Measurements from ENCODE around the gene SEC14L2. TPM values are rescaled to one million over a fixed set of nuclear protein-coding genes. Genes with fewer than 3 reads are reported as not detected.

Gene SEC14L2
- total RNA-seq, 1 experiment from 2014 or later = 8.2 TPM

DNA sequence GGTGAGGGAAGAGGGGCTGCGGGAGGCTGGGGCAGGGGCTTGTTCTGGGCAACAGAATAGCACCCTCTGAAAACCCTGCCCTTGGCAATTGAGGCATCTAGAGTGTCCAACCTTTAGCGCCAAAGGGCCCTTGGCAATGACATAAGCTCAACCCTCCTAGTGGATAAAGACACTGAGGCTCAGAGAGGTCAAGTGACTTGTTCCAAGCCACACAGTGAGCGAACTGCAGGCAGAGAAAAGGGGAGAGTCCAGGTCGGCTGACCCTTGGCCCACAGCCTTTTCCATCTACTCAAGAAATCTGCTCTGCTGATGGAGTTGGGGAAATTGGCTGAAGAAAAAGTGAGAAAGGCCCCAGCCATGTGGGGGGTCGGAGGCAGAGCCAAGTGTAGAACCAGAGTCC is 2.9 kb downstream of the SEC14L2 start:
- no peak overlapping the region for H2BK20ac ChIP-seq (ENCODE audit: low read depth, low read length, poor library complexity, severe bottlenecking)
- H2AK5ac ChIP-seq (ENCODE audit: insufficient read length, low read length) = no peak overlapping the region
- Mint-ChIP-seq H3K4me1 (peaks cover 29 to 31% of the 10 kb centered on the region in 2 experiments), H3K4me3 (no peak overlapping the region), H3K27me3 (ENCODE audit: low read depth) (peaks cover 43% of the 10 kb centered on the region), H3K27ac (no peak overlapping the region), H3K36me3 (ENCODE audit: insufficient read depth in 1 of 3, low read depth in 3 of 3) (peaks cover 0 to 10% (median 3%) of the 10 kb centered on the region in 3 experiments; a peak in 3 of 7 replicates), H3K9me3 (no peaks in the 10 kb centered on the region; a peak in 1 of 5 replicates)
- H2BK120ac ChIP-seq (ENCODE audit: low read depth, low read length, poor library complexity, severe bottlenecking) = no peak overlapping the region
- H3K9me3 ChIP-seq (ENCODE audit: control insufficient read depth, low read depth, low read length) = no peaks in the 10 kb centered on the region
- no peak overlapping the region for H4K91ac ChIP-seq (ENCODE audit: insufficient read length, low read depth, low read length)
- H4K8ac ChIP-seq (replicated peaks; ENCODE audit: insufficient read length, low read depth, low read length) = no peak overlapping the region
- H3K56ac ChIP-seq (ENCODE audit: insufficient read length, low read depth, low read length) = no peak overlapping the region
- WGBS (ENCODE audit: extremely low coverage, insufficient read length, low lambda C conversion rate) = no CpG with 5 or more reads among the region's 5 CpGs
- no peak overlapping the region for H2BK15ac ChIP-seq (ENCODE audit: low read depth, low read length)
- H4K20me1 ChIP-seq (ENCODE audit: control insufficient read depth, insufficient read depth, insufficient read length) = no peaks in the 10 kb centered on the region
- H3K79me1 ChIP-seq (ENCODE audit: insufficient read depth, low read depth, low read length, poor library complexity, severe bottlenecking) = no peaks in the 10 kb centered on the region
- no peak overlapping the region for H4K5ac ChIP-seq (ENCODE audit: insufficient read length, low read depth, low read length)
- H2BK5ac ChIP-seq (ENCODE audit: insufficient read length, low read length) = no peak overlapping the region
- no peak overlapping the region for H3K23ac ChIP-seq (ENCODE audit: insufficient read length, low read depth, low read length)
- H3K79me2 ChIP-seq (ENCODE audit: insufficient read depth, low read length) = no peaks in the 10 kb centered on the region
- DNase-seq = no peak
- H3K4ac ChIP-seq (ENCODE audit: low read depth, low read length) = no peak overlapping the region
- no peak overlapping the region for H3K27ac ChIP-seq (ENCODE audit: insufficient read length, low read depth, low read length)
- no peak overlapping the region for H2AFZ ChIP-seq (ENCODE audit: low read length)
- no peak overlapping the region for H3K4me2 ChIP-seq (ENCODE audit: insufficient read depth, insufficient read length, low read length)
- no peak overlapping the region for H2BK12ac ChIP-seq (ENCODE audit: insufficient read length, low read depth, low read length)
- H3K18ac ChIP-seq (ENCODE audit: insufficient read length, low read depth, low read length) = no peak overlapping the region
- H3K9ac ChIP-seq (ENCODE audit: extremely low read depth, insufficient read length, low read length) = no peak overlapping the region
- peaks cover 7% of the 10 kb centered on the region for H3K23me2 ChIP-seq (ENCODE audit: insufficient read length, low read depth, low read length, poor library complexity, severe bottlenecking)
- peaks cover 4% of the 10 kb centered on the region; the same call in 1 of the 2 replicates for H3K27me3 ChIP-seq (ENCODE audit: insufficient read depth, low read length)
- H3K4me1 ChIP-seq (ENCODE audit: insufficient read depth, low read length) = peaks cover 6% of the 10 kb centered on the region; the same call in 1 of the 2 replicates
- H3T11ph ChIP-seq (ENCODE audit: low read length) = no peak overlapping the region
- TF ChIP-seq, protein P1, sequence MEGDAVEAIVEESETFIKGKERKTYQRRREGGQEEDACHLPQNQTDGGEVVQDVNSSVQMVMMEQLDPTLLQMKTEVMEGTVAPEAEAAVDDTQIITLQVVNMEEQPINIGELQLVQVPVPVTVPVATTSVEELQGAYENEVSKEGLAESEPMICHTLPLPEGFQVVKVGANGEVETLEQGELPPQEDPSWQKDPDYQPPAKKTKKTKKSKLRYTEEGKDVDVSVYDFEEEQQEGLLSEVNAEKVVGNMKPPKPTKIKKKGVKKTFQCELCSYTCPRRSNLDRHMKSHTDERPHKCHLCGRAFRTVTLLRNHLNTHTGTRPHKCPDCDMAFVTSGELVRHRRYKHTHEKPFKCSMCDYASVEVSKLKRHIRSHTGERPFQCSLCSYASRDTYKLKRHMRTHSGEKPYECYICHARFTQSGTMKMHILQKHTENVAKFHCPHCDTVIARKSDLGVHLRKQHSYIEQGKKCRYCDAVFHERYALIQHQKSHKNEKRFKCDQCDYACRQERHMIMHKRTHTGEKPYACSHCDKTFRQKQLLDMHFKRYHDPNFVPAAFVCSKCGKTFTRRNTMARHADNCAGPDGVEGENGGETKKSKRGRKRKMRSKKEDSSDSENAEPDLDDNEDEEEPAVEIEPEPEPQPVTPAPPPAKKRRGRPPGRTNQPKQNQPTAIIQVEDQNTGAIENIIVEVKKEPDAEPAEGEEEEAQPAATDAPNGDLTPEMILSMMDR (conservative IDR thresholded peaks at IDR 0.05) = no peak
- no peak overlapping the region for H3K14ac ChIP-seq (ENCODE audit: insufficient read depth, low read length)
